HEK293 (cell line): ENCODE results near the gene RAB13.

Experiments
- CTCF ChIA-PET: fragments of 350-600 bp; formaldehyde crosslinking; extraction: SDS; loops from one replicate; lab custom pipeline; 2021; ENCODE audit warnings: antibody characterized with exemption; lab: Yijun Ruan, JAX
- POLR2A ChIA-PET: fragments of 300-600 bp; formaldehyde crosslinking; extraction: SDS; loops from one replicate; lab custom pipeline; 2020; ENCODE audit warnings: antibody characterized with exemption, inconsistent platforms; lab: Yijun Ruan, JAX
- H3K27ac ChIP-seq: fragments of 200-500 bp; sonication (Bioruptor generic); 2 replicates; pipeline ENCODE4 v1.5.1; 2014; ENCODE audit warnings: low read depth, low read length, control low read depth, inconsistent platforms; ENCODE audit errors: extremely low read depth
- H3K36me3 ChIP-seq, 2 experiments: fragments of 200-500 bp in 1 of 2; sonication (Bioruptor generic) in 1 of 2; 1 replicate in 1 of 2; 2 replicates in 1 of 2; pipeline ENCODE4 v1.5.1; 2014 to 2017; ENCODE audit warnings: inconsistent platforms in 2 of 2, low read length in 2 of 2; ENCODE audit not compliant: control insufficient read depth in 2 of 2, insufficient read depth in 1 of 2
- H3K4me1 ChIP-seq: fragments of 200-500 bp; sonication (Bioruptor generic); 2 replicates; pipeline ENCODE4 v1.5.1; 2014; ENCODE audit warnings: mild to moderate bottlenecking, low read length, inconsistent platforms; ENCODE audit not compliant: control insufficient read depth, insufficient read depth
- H3K4me3 ChIP-seq: 2 replicates; pipeline ENCODE4 v1.5.1; 2011; ENCODE audit warnings: low read depth, mild to moderate bottlenecking, control low read depth, low read length, moderate library complexity
- H3K9me3 ChIP-seq: fragments of 200-500 bp; sonication (Bioruptor generic); 2 replicates; pipeline ENCODE4 v1.5.1; 2014; ENCODE audit warnings: low read depth, low read length, inconsistent platforms; ENCODE audit not compliant: control insufficient read depth, insufficient read depth
- AEBP2 ChIP-seq: fragments of 450-650 bp; formaldehyde crosslinking; IDR thresholded peaks from 2 replicates; pipeline ENCODE4 v1.5.1; 2016; ENCODE audit warnings: missing biosample characterization, missing genetic modification characterization, borderline replicate concordance
- ATF2 ChIP-seq: fragments of 450-650 bp; formaldehyde crosslinking; IDR thresholded peaks from 2 replicates; pipeline ENCODE4 v1.5.1; 2016; ENCODE audit warnings: missing biosample characterization, missing genetic modification characterization, low read depth
- EGR2 ChIP-seq: fragments of 450-650 bp; formaldehyde crosslinking; IDR thresholded peaks from 2 replicates; pipeline ENCODE4 v1.5.1; 2016; ENCODE audit warnings: low read depth, missing biosample characterization, missing genetic modification characterization
- FEZF1 ChIP-seq: fragments of 450-650 bp; formaldehyde crosslinking; IDR thresholded peaks from 2 replicates; pipeline ENCODE4 v1.5.1; 2016; ENCODE audit warnings: missing biosample characterization, missing genetic modification characterization
- GLIS2 ChIP-seq: fragments of 450-650 bp; formaldehyde crosslinking; IDR thresholded peaks from 2 replicates; pipeline ENCODE4 v1.5.1; 2016; ENCODE audit warnings: missing biosample characterization, missing genetic modification characterization
- KLF1 ChIP-seq: fragments of 450-650 bp; formaldehyde crosslinking; IDR thresholded peaks from 2 replicates; pipeline ENCODE4 v1.5.1; 2016; ENCODE audit warnings: missing biosample characterization, missing genetic modification characterization
- KLF10 ChIP-seq: fragments of 450-650 bp; IDR thresholded peaks from 2 replicates; pipeline ENCODE4 v1.5.1; 2018; ENCODE audit warnings: missing biosample characterization, mild to moderate bottlenecking, missing genetic modification characterization
- KLF8 ChIP-seq: fragments of 450-650 bp; formaldehyde crosslinking; IDR thresholded peaks from 2 replicates; pipeline ENCODE4 v1.5.1; 2016; ENCODE audit warnings: missing biosample characterization, missing genetic modification characterization
- KLF9 ChIP-seq: fragments of 450-650 bp; formaldehyde crosslinking; IDR thresholded peaks from 2 replicates; pipeline ENCODE4 v1.5.1; 2016; ENCODE audit warnings: missing biosample characterization, missing genetic modification characterization, low read depth
- SCRT1 ChIP-seq: fragments of 450-650 bp; formaldehyde crosslinking; IDR thresholded peaks from 2 replicates; pipeline ENCODE4 v1.5.1; 2016; ENCODE audit warnings: missing biosample characterization, missing genetic modification characterization, borderline replicate concordance
- SP2 ChIP-seq: fragments of 450-650 bp; formaldehyde crosslinking; IDR thresholded peaks from 2 replicates; pipeline ENCODE4 v1.5.1; 2016; ENCODE audit warnings: missing biosample characterization, missing genetic modification characterization
- SP3 ChIP-seq: fragments of 450-650 bp; formaldehyde crosslinking; IDR thresholded peaks from 2 replicates; pipeline ENCODE4 v1.5.1; 2016; ENCODE audit warnings: missing biosample characterization, missing genetic modification characterization
- SP7 ChIP-seq: fragments of 450-650 bp; formaldehyde crosslinking; IDR thresholded peaks from 2 replicates; pipeline ENCODE4 v1.5.1; 2016; ENCODE audit warnings: missing biosample characterization, missing genetic modification characterization
- ZBTB1 ChIP-seq: fragments of 450-650 bp; formaldehyde crosslinking; IDR thresholded peaks from 2 replicates; pipeline ENCODE4 v1.5.1; 2016; ENCODE audit warnings: missing biosample characterization, missing genetic modification characterization
- ZFP3 ChIP-seq: fragments of 450-650 bp; formaldehyde crosslinking; IDR thresholded peaks from 2 replicates; pipeline ENCODE4 v1.5.1; 2016; ENCODE audit warnings: low read depth, missing biosample characterization, missing genetic modification characterization
- ZFP37 ChIP-seq: fragments of 450-650 bp; formaldehyde crosslinking; IDR thresholded peaks from 2 replicates; pipeline ENCODE4 v1.5.1; 2016; ENCODE audit warnings: missing biosample characterization, missing genetic modification characterization
- ZNF324 ChIP-seq: fragments of 450-650 bp; formaldehyde crosslinking; IDR thresholded peaks from 2 replicates; pipeline ENCODE4 v1.5.1; 2016; ENCODE audit warnings: missing biosample characterization, missing genetic modification characterization
- ZNF48 ChIP-seq: fragments of 450-650 bp; formaldehyde crosslinking; IDR thresholded peaks from 2 replicates; pipeline ENCODE4 v1.5.1; 2016; ENCODE audit warnings: missing biosample characterization, missing genetic modification characterization
- ZNF596 ChIP-seq: fragments of 450-650 bp; IDR thresholded peaks from 2 replicates; pipeline ENCODE4 v1.5.0; 2018; ENCODE audit warnings: missing biosample characterization, mild to moderate bottlenecking, missing genetic modification characterization, moderate library complexity
- ZNF639 ChIP-seq: fragments of 450-650 bp; formaldehyde crosslinking; IDR thresholded peaks from 2 replicates; pipeline ENCODE4 v1.5.1; 2016; ENCODE audit warnings: missing biosample characterization, missing genetic modification characterization
- ZNF660 ChIP-seq: fragments of 450-650 bp; IDR thresholded peaks from 2 replicates; pipeline ENCODE4 v1.5.1; 2018; ENCODE audit warnings: missing biosample characterization, mild to moderate bottlenecking, missing genetic modification characterization
- ZSCAN16 ChIP-seq: fragments of 450-650 bp; formaldehyde crosslinking; IDR thresholded peaks from 2 replicates; pipeline ENCODE4 v1.5.1; 2016; ENCODE audit warnings: missing biosample characterization, missing genetic modification characterization
- ZXDB ChIP-seq: fragments of 450-650 bp; formaldehyde crosslinking; IDR thresholded peaks from 2 replicates; pipeline ENCODE4 v1.5.1; 2016; ENCODE audit warnings: missing biosample characterization, missing genetic modification characterization
- TF ChIP-seq, protein P1 (sequence below): fragments of 450-650 bp; formaldehyde crosslinking; IDR thresholded peaks from 2 replicates; pipeline ENCODE4 v1.5.1; 2017; ENCODE audit warnings: missing biosample characterization, missing genetic modification characterization
- TF ChIP-seq, protein P2 (sequence below): sonication (generic); formaldehyde crosslinking; IDR thresholded peaks from 2 replicates; pipeline ENCODE4 v1.8.1; 2022; ENCODE audit warnings: mild to moderate bottlenecking, moderate library complexity, missing genetic modification reagents
- TF ChIP-seq, protein P3 (sequence below): fragments of 450-650 bp; formaldehyde crosslinking; IDR thresholded peaks from 2 replicates; pipeline ENCODE4 v1.5.1; 2016; ENCODE audit warnings: missing biosample characterization, missing genetic modification characterization

The RAB13 gene

DNA sequence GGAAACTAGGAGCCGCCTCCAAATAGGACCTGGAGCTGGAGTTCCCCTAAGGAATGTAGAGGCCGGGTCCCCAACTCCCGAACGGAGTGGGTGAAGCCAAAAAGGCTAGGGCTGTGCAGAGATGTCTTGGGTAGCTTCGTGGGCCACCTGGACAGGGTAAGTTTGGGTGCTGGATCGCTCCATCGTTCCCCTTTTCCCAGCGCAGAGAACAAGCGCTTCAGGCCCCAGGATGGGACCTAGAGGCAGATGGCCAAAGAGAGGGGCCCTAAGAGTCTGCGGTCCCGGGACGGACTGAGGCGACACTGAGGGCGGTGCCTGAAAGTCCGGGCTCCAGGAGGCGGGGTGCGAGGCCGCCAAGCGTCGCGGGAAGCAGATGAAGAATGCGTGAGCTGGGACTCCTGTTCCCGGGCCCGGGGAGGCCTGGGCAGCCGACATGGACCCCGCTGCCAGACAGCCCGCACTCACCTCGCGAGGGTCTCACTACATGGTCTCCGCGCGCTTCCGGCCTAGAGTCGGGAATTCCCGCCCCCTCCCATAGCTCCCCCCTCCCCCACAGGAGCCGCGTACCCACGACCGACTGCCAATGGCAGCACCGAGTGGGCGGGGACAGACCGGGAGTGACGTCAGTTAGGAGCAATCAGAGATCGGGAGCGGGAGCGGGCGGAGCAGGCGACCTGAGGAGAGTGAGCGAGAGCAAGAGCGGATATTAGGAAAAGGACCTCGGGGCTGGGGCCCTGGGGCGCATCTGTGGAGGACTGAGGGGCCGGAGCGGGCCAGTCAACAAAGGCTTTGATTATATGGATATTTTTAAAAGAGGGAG, 22.9 kb downstream of the RAB13 start, which contains the start of gene SLC39A1:
Gene SLC39A1, minus strand, starts transcription at position 508 of the 820 bp plus-strand sequence. CDS start 822 bp downstream, outside the sequence.
- H3K4me3 ChIP-seq: peak within 1 kb of the TSS; percentile 62
- H3K27ac ChIP-seq: peak within 1 kb of the TSS; percentile 66
- peaks cover 0 to 31% of the 10 kb centered on the region in 2 experiments; a peak in 2 of 3 replicates for H3K36me3 ChIP-seq
- POLR2A ChIA-PET: interaction anchor here (0.5 to 3.0 kb wide), 21 partner anchors 8 to 325 kb away, joined by 3 to 58 read pairs (median 5); partner anchors contain the start of genes DENND4B, GATAD2B, INTS3 and JTB
- H3K9me3 ChIP-seq: no peaks in the 10 kb centered on the region
- CTCF ChIA-PET: interaction anchor here (0.7 to 2.2 kb wide), 5 partner anchors 13 to 166 kb away, joined by 3 to 9 read pairs (median 7); partner anchors contain the start of genes DENND4B and RAB13
- peaks cover 4% of the 10 kb centered on the region; the same call in 1 of the 2 replicates for H3K4me1 ChIP-seq
- no peak for TF ChIP-seq FEZF1 (tag by site-specific recombination)
- TF ChIP-seq SP3 (tag by site-specific recombination): peak; percentile 88
- no peak for TF ChIP-seq AEBP2 (tag by site-specific recombination)
- peak; percentile 97 for TF ChIP-seq ATF2 (tag by site-specific recombination)
- TF ChIP-seq ZXDB (tag by site-specific recombination): peak; percentile 80
- TF ChIP-seq ZNF639 (tag by site-specific recombination): no peak
- no peak for TF ChIP-seq SCRT1
- no peak for TF ChIP-seq ZSCAN16 (tag by site-specific recombination)
- TF ChIP-seq KLF1: peak; percentile 42; the same call in 1 of the 2 replicates
- no peak for TF ChIP-seq ZNF48 (tag by site-specific recombination)
- TF ChIP-seq ZNF596 (tag by site-specific recombination): peak; percentile 82
- peak; percentile 95 for TF ChIP-seq SP2 (tag by site-specific recombination)
- TF ChIP-seq, protein P1, sequence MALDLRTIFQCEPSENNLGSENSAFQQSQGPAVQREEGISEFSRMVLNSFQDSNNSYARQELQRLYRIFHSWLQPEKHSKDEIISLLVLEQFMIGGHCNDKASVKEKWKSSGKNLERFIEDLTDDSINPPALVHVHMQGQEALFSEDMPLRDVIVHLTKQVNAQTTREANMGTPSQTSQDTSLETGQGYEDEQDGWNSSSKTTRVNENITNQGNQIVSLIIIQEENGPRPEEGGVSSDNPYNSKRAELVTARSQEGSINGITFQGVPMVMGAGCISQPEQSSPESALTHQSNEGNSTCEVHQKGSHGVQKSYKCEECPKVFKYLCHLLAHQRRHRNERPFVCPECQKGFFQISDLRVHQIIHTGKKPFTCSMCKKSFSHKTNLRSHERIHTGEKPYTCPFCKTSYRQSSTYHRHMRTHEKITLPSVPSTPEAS: peak; percentile 14; the same call in 1 of the 2 replicates
- TF ChIP-seq KLF9 (tag by site-specific recombination): peak; percentile 82
- TF ChIP-seq ZFP37: 0 out of 2 replicates have a peak, but pooled peaks have one; percentile 34
- no peak for TF ChIP-seq ZNF324 (tag by site-specific recombination)
- no peak for TF ChIP-seq KLF10 (tag by site-specific recombination)
- peak; percentile 34; the same call in 1 of the 2 replicates for TF ChIP-seq EGR2 (tag by site-specific recombination)
- no peak for TF ChIP-seq ZBTB1
- TF ChIP-seq, protein P2, sequence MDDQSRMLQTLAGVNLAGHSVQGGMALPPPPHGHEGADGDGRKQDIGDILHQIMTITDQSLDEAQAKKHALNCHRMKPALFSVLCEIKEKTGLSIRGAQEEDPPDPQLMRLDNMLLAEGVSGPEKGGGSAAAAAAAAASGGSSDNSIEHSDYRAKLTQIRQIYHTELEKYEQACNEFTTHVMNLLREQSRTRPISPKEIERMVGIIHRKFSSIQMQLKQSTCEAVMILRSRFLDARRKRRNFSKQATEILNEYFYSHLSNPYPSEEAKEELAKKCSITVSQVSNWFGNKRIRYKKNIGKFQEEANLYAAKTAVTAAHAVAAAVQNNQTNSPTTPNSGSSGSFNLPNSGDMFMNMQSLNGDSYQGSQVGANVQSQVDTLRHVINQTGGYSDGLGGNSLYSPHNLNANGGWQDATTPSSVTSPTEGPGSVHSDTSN (CRISPR knock-in tag): peak; percentile 95; the same call in 1 of the 2 replicates
- peak; percentile 80 for TF ChIP-seq GLIS2 (tag by site-specific recombination)
- TF ChIP-seq ZNF660: peak; percentile 29; the same call in 1 of the 2 replicates
- TF ChIP-seq, protein P3, sequence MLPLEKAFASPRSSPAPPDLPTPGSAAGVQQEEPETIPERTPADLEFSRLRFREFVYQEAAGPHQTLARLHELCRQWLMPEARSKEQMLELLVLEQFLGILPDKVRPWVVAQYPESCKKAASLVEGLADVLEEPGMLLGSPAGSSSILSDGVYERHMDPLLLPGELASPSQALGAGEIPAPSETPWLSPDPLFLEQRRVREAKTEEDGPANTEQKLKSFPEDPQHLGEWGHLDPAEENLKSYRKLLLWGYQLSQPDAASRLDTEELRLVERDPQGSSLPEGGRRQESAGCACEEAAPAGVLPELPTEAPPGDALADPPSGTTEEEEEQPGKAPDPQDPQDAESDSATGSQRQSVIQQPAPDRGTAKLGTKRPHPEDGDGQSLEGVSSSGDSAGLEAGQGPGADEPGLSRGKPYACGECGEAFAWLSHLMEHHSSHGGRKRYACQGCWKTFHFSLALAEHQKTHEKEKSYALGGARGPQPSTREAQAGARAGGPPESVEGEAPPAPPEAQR (tag by site-specific recombination): no peak
- peak; percentile 31; the same call in 1 of the 2 replicates for TF ChIP-seq SP7
- TF ChIP-seq KLF8: peak; percentile 76
- no peak for TF ChIP-seq ZFP3
